C4-2B (cell line): ENCODE measurements around the gene ARHGAP18.

Experiments
- CTCF ChIP-seq: fragments of 450-650 bp; conservative IDR thresholded peaks from 2 replicates; pipeline ENCODE4 v1.5.1; 2017; ENCODE audit warnings: mild to moderate bottlenecking
- ZFX ChIP-seq: fragments of 450-650 bp; IDR thresholded peaks from 2 replicates; pipeline ENCODE4 v1.6.1; 2017

- TF ChIP-seq CTCF (no peak), ZFX (no peak)
Observed at GRCh38 chr6:129605967-129606366, 104.0 kb downstream of the ARHGAP18 start.
